Fibroblast of lung (primary cell): Measurements from ENCODE around the gene HOXB6. TPM values are rescaled to one million over a fixed set of nuclear protein-coding genes. Genes with fewer than 3 reads are reported as not detected.
A peak's percentile ranks its signal among the peaks of the same experiment; 100 is the strongest.

ENCODE experiments used
- DNase-seq, 2 donors: peaks; one replicate each; pipeline versions ENCODE4 v3.0.0 to v3.0.0-alpha.2; 2010; ENCODE audit warnings: low read depth in 2 of 2
- H2AFZ ChIP-seq: 2 replicates; pipeline ENCODE4 v1.5.1; 2012; ENCODE audit warnings: low read length, control low read depth, inconsistent platforms
- H3K27ac ChIP-seq: 2 replicates; pipeline ENCODE4 v1.5.1; 2011; ENCODE audit warnings: low read length, control low read depth; ENCODE audit not compliant: insufficient read depth
- H3K27me3 ChIP-seq: 2 replicates; pipeline ENCODE4 v1.5.1; 2011; ENCODE audit warnings: mild to moderate bottlenecking, low read length; ENCODE audit not compliant: control insufficient read depth, insufficient read depth
- H3K36me3 ChIP-seq: 2 replicates; pipeline ENCODE4 v1.5.1; 2011; ENCODE audit warnings: low read length; ENCODE audit not compliant: control insufficient read depth, insufficient read depth
- H3K4me1 ChIP-seq: 2 replicates; pipeline ENCODE4 v1.5.1; 2011; ENCODE audit warnings: low read length; ENCODE audit not compliant: control insufficient read depth, insufficient read depth; ENCODE audit errors: extremely low read depth
- H3K4me2 ChIP-seq: 2 replicates; pipeline ENCODE4 v1.5.1; 2011; ENCODE audit warnings: low read length, control low read depth; ENCODE audit not compliant: insufficient read depth; ENCODE audit errors: extremely low read depth
- H3K4me3 ChIP-seq, 4 experiments: fragments of 200-600 bp in 1 of 4; sonication (generic) in 1 of 4; replicated peaks in 1 of 4; 2 replicates each; pipeline ENCODE4 v1.5.1; 2011 to 2016; ENCODE audit warnings: low read length in 4 of 4, low read depth in 3 of 4, mild to moderate bottlenecking in 3 of 4, control low read depth in 2 of 4, inconsistent platforms in 1 of 4, mixed read lengths in 1 of 4; ENCODE audit not compliant: insufficient read depth in 1 of 4; ENCODE audit errors: control extremely low read depth in 1 of 4
- H3K79me2 ChIP-seq: 2 replicates; pipeline ENCODE4 v1.5.1; 2012; ENCODE audit warnings: mild to moderate bottlenecking, low read length, inconsistent platforms; ENCODE audit not compliant: control insufficient read depth, insufficient read depth
- H3K9ac ChIP-seq: 2 replicates; pipeline ENCODE4 v1.5.1; 2011; ENCODE audit warnings: mild to moderate bottlenecking, low read length, control low read depth; ENCODE audit not compliant: insufficient read depth
- H3K9me3 ChIP-seq: 2 replicates; pipeline ENCODE4 v1.5.1; 2012; ENCODE audit warnings: low read depth, low read length; ENCODE audit not compliant: control insufficient read depth, insufficient read depth
- H4K20me1 ChIP-seq: 2 replicates; pipeline ENCODE4 v1.5.1; 2011; ENCODE audit warnings: low read length; ENCODE audit not compliant: control insufficient read depth, insufficient read depth; ENCODE audit errors: extremely low read depth
- EZH2 ChIP-seq: IDR thresholded peaks from 2 replicates; pipeline ENCODE4 v1.5.1; 2012; ENCODE audit warnings: low read length, control low read depth, mild to moderate bottlenecking; ENCODE audit errors: missing control alignments
- polyA plus RNA-seq, 2 donors: library from polyadenylated mRNA; depleted of rRNA in 1 of 2; stranded (reverse) in 1 of 2; unstranded in 1 of 2; fragments of >200 nt; gene quantifications; 2 replicates each; pipeline ENCODE4 v1.2.1, GENCODE V29; 2011 to 2012; ENCODE audit warnings: missing spikeins in 1 of 2
- total RNA-seq: library from RNA; depleted of rRNA; stranded (reverse); fragments of >200 nt; gene quantifications from 2 replicates; pipeline ENCODE4 v1.2.1, GENCODE V29; 2014
- TF ChIP-seq, protein P1 (sequence below), 2 donors: IDR thresholded peaks in 1 of 2; conservative IDR thresholded peaks in 1 of 2; 1 replicate in 1 of 2; 2 replicates in 1 of 2; pipeline ENCODE4 v1.5.1; 2011 to 2012; ENCODE audit warnings: low read length in 2 of 2, control low read depth in 1 of 2, inconsistent platforms in 1 of 2, low read depth in 1 of 2, mild to moderate bottlenecking in 1 of 2

Gene HOXB6
- total and polyA plus RNA-seq, 2 donors (not counting 1 experiment from before 2014, with no cell fraction given), result 16.2 to 28.9 TPM

DNA sequence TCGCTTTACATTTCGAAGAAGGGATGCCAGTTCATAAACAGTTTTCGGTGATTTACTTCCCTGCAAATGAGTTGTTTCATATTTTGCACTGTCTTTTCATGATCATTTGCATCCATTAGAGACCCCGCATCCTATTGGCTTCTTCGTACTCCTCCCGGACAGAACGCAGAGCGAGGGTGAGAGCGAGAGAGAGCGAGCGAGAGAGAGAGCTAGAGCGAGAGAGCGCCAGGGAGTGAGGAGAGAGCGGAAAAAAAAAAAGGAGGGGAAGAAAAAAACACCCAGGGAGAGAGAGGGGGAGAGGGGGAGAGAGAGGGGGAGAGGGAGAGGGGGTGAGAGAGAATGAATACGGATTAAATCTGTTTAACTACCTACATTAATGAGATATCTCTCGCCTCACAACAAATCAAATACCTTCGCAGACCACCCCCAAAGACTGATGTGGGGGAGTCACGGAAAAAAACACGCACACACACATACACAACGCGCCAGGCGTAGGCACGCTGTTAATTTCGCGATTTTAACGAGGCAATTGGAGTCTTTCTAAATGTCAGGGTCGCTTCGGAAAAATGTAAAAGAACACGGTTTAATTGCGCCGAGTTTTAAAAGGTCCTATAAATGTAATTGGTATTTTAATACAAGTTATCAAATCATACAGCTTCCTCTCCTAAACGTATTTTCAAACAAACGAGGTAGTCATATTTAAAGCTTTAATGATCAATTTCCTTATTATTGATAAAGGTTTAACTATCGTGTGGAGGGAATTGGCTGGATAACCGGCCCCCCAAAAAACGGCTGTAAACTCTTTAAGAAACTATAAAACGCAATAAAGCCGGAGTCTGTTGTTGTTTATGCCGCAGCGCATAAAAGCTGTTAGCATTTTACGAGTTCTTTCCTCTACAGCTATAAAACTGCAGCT lies 10.5 kb upstream of the HOXB6 start, which contains the start of gene HOXB8:
HOXB8 (minus strand) TSS at position 246 of the 916 bp plus-strand sequence. CDS start 588 bp downstream, outside the sequence.
- Histone ChIP-seq H3K27ac (no peak within 1 kb of the TSS), H3K27me3 (peaks cover 60% of the 10 kb centered on the region), H3K4me3 (peak within 1 kb of the TSS; percentile 21 to 80 (median 36))

DNA sequence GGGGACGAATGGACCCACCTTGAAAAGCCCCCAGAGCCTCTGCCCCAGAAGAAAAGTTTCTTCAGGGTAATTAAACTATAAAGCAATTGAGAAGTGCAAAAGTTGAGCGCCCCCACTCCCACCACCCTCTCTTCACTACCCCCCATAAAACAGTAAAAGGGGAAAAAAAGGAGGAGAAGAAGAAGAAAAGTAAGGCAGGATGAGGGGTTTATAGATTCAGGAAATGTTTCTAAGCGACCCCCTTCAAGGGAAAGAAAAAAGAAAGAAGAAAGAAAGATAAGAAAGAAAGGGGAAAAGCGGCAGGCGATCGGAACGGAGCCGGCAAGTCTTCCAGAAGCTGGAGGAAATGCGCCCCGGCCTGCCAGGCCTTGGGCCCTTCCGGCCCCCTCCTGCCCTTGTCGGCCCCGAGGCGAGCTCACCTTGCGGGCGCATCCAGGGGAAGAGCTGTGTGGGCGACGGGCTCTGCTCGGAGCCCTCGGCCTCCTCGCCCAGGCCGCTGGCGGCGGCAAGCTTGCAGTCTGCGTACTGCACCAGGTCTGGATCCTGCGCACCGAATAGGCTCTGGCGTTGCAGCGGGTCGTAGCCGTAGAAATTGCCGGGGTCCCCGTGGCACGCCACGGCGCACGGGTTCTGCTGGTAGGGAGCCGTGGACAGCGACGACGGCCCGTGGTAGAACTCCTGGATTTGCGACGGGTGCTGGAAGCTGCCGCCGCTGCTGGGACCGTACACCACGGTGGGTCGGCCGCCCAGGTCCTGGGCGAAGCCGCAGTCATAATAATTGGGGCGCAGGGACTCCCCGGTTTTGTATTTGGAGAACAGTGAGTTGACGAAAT lies 9.3 kb upstream of the HOXB6 start:
- H3K9me3 ChIP-seq, result no peaks in the 10 kb centered on the region
- no peaks in the 10 kb centered on the region for H4K20me1 ChIP-seq
- peak overlapping the region; percentile 21 to 80 (median 36) for H3K4me3 ChIP-seq
- DNase-seq, result no peak
- peaks cover 11% of the 10 kb centered on the region for H3K4me1 ChIP-seq
- H3K9ac ChIP-seq, result peak overlapping the region; percentile 0
- no peak overlapping the region for H3K27ac ChIP-seq
- H3K4me2 ChIP-seq, result peak overlapping the region; percentile 35
- no peaks in the 10 kb centered on the region for H3K36me3 ChIP-seq
- peak; percentile 97 for TF ChIP-seq EZH2
- TF ChIP-seq, protein P1, sequence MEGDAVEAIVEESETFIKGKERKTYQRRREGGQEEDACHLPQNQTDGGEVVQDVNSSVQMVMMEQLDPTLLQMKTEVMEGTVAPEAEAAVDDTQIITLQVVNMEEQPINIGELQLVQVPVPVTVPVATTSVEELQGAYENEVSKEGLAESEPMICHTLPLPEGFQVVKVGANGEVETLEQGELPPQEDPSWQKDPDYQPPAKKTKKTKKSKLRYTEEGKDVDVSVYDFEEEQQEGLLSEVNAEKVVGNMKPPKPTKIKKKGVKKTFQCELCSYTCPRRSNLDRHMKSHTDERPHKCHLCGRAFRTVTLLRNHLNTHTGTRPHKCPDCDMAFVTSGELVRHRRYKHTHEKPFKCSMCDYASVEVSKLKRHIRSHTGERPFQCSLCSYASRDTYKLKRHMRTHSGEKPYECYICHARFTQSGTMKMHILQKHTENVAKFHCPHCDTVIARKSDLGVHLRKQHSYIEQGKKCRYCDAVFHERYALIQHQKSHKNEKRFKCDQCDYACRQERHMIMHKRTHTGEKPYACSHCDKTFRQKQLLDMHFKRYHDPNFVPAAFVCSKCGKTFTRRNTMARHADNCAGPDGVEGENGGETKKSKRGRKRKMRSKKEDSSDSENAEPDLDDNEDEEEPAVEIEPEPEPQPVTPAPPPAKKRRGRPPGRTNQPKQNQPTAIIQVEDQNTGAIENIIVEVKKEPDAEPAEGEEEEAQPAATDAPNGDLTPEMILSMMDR (conservative IDR thresholded peaks at IDR 0.05 in 1 of 2, IDR thresholded peaks at IDR 0.05 in 1 of 2; ENCODE audit: low read depth in 1 of 2, low read length in 2 of 2), result no peak
- H3K79me2 ChIP-seq, result peaks cover 18% of the 10 kb centered on the region
- H3K27me3 ChIP-seq, result peaks cover 51% of the 10 kb centered on the region
- H2AFZ ChIP-seq, result no peak overlapping the region

More for the DNA sequence above, 10.5 kb upstream of the HOXB6 start, which contains the start of gene HOXB8:
- H3K9ac ChIP-seq, result peak within 1 kb of the TSS; percentile 0
- H4K20me1 ChIP-seq, result no peaks in the 10 kb centered on the region
- H2AFZ ChIP-seq, result no peak within 1 kb of the TSS
- no peaks in the 10 kb centered on the region for H3K9me3 ChIP-seq
- DNase-seq, result peak in 1 of 2 donors; percentile 51
- H3K79me2 ChIP-seq, result peaks cover 11% of the 10 kb centered on the region
- H3K4me1 ChIP-seq, result peaks cover 6% of the 10 kb centered on the region
- peak within 1 kb of the TSS; percentile 51 for H3K4me2 ChIP-seq
- peak; percentile 52 for TF ChIP-seq EZH2
- TF ChIP-seq, protein P1 (conservative IDR thresholded peaks at IDR 0.05 in 1 of 2, IDR thresholded peaks at IDR 0.05 in 1 of 2; ENCODE audit: low read depth in 1 of 2, low read length in 2 of 2), result no peak
- no peaks in the 10 kb centered on the region for H3K36me3 ChIP-seq
